ENCODE data around the gene SAAL1.

The SAAL1 gene

DNA sequence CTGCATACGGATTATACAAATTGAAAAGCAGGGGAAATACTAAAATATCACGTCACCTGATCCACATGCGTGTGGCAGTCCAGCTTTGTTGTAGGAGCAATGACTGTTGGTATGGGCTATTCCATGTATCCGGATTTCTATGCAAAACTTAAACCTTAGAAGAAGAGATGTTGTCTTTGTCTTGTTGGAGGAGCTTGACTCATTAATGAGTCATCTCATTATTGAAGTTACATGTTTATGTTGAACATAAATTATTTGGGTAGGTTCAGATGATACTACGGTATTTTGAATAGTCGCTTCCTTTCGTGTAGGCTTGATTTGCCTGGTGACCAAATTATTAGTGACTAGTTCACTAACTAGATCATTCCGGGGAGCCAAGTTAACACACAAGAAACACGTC, 806 bp upstream of the SAAL1 start:
- Mint-ChIP-seq H3K36me3 (ENCODE audit: low read depth) (peaks cover 2% of the 10 kb centered on the region), H3K4me3 (peak overlapping the region; percentile 30), H3K9me3 (no peaks in the 10 kb centered on the region), H3K27ac (no peak overlapping the region), H3K27me3 (ENCODE audit: low read depth) (peaks cover 13% of the 10 kb centered on the region), H3K4me1 (ENCODE audit: low read depth) (peaks cover 13% of the 10 kb centered on the region)

DNA sequence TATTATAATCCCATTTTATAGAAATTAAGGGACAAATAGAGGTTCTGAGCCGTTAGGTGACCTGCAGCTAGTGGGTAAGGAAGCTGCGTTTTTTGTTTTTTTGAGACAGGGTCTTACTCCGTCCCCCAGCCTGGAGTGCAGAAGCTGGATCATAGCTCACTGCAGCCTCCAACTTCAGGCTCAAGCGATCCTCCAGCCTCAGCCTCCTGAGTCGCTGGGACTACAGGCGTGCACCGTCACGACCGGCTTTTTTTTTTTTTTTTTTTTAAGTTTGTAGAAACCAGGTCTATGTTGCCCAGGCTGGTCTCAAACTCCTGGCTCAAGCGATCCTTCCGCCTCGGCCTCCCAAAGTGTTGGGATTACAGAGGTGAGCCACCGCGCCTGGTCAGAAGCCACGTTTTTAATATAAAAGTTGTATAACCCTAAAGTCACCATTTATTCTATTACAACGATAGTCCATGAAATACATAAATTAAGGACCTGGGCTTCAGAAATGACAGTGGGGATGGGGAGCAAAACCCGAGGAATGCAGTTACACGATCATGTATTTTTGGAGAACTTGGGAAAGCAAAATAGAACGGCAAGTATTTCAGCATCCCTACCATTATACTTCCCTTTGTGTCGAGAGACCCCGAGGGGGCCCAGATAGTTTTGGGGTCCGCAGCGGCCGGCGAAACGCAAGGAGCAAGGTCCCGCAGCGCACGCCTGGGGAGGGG, 638 bp downstream of the SAAL1 start:
- Mint-ChIP-seq H3K36me3 (ENCODE audit: low read depth) (peaks cover 8% of the 10 kb centered on the region), H3K27me3 (ENCODE audit: low read depth) (peaks cover 11% of the 10 kb centered on the region), H3K4me1 (ENCODE audit: low read depth) (peaks cover 19% of the 10 kb centered on the region), H3K27ac (peak overlapping the region; percentile 80), H3K4me3 (peak overlapping the region; percentile 90), H3K9me3 (no peaks in the 10 kb centered on the region)

DNA sequence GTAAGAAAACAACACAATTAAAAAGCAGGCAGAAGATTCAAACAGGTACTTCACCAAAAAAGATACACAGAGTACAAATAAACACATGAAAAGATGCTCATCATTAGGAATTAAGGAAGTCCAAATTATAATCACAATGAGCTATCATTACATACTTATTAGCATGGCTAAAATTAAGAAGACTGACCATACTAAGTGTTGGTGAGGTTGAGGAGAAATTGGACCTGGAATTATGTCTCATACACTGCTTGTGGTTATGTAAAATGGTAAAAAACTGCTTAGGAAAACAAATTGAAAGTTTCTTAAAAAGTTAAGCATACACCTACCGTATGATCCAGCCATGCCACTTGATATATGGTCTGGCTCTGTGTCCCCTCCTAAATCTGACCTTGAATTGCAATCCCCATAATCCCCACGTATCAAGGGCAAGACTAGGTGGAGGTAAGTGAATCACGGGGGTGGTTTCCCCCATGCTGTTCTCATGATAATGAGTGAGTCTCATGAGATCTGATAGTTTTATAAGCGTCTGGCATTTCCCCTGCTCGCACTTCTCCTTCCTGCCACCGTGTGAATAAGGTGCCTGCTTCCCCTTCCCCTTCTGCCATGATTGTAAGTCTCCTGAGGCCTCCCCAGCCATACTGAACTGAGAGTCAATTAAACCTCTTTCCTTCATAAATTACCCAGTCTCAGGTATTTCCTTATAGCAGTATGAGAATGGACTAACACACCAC, 4.8 kb downstream of the SAAL1 start:
- Mint-ChIP-seq H3K9me3 (no peaks in the 10 kb centered on the region), H3K27ac (no peak overlapping the region), H3K4me1 (ENCODE audit: low read depth) (peaks cover 15% of the 10 kb centered on the region), H3K27me3 (ENCODE audit: low read depth) (no peaks in the 10 kb centered on the region), H3K36me3 (ENCODE audit: low read depth) (peaks cover 10% of the 10 kb centered on the region), H3K4me3 (no peak overlapping the region)

DNA sequence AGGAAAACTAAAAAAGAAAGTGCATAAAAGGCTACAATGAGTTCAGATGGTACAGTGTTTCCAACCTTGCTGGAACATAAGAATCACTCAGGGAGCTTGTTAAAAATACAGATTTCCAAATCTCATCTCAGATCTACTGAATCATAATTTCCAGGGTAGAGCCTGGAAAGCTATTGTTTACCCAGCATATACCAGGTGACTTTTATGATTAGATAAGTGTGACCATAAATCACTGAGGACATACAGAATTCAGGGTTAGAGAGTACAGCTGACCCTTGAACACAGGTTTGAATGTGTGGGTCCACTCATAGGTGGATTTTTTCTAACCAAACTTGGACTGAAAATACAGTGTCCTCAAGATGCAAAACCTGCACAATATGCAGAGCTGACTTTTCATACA, 11.9 kb downstream of the SAAL1 start:
- peaks cover 1% of the 10 kb centered on the region for H3K4me1 Mint-ChIP-seq (ENCODE audit: low read depth)
- no peak overlapping the region for H3K4me3 Mint-ChIP-seq
- H3K27ac Mint-ChIP-seq, result no peak overlapping the region

DNA sequence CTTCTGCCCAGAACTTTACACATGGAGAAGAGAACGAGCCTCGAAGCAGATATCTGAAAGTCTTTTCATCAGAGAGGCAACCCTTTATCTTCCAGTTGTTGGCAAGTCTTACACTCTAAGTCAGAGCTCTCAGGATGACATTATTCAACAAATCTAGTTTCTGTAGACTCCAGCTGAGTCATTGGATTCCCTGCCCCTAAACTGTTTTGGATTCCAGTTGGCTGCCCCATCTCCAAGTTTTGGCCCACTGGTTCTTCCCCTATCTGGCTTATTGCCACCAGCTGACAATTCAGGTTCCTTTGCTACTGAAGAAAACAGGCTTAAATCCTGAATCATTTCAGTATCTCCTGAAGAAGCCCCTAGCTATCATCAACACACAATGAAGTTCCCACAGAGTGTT, 14.2 kb downstream of the SAAL1 start:
- Mint-ChIP-seq H3K4me1 (ENCODE audit: low read depth) (peaks cover 1% of the 10 kb centered on the region), H3K27ac (no peak overlapping the region), H3K36me3 (ENCODE audit: low read depth) (peaks cover 30% of the 10 kb centered on the region), H3K4me3 (no peak overlapping the region), H3K9me3 (no peaks in the 10 kb centered on the region), H3K27me3 (ENCODE audit: low read depth) (no peaks in the 10 kb centered on the region)

More for the DNA sequence above, 11.9 kb downstream of the SAAL1 start:
- Mint-ChIP-seq H3K36me3 (ENCODE audit: low read depth) (peaks cover 28% of the 10 kb centered on the region), H3K9me3 (no peaks in the 10 kb centered on the region), H3K27me3 (ENCODE audit: low read depth) (no peaks in the 10 kb centered on the region)

DNA sequence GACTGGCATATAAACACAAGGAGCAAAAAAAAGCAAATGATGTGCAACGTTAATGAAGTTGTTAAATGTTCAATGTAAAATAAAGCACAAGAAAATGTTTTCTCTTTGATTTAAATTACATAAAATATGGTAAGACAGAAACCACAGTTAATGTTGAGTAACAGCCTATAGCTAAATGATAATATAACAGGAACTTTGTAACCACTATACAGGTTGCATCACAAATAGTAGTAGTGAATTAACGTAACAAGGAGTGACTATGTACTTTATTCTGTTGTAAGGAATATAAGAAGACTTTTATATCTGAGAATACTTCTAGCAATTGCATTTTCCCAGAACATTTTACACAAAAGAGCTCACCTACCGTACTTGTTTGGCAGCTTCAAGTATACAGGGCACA, 16.9 kb downstream of the SAAL1 start:
- no peak overlapping the region for H3K27ac Mint-ChIP-seq
- no peak overlapping the region for H3K4me3 Mint-ChIP-seq
- H3K27me3 Mint-ChIP-seq (ENCODE audit: low read depth), result no peaks in the 10 kb centered on the region
- no peaks in the 10 kb centered on the region for H3K9me3 Mint-ChIP-seq
- peaks cover 1% of the 10 kb centered on the region for H3K4me1 Mint-ChIP-seq (ENCODE audit: low read depth)
- H3K36me3 Mint-ChIP-seq (ENCODE audit: low read depth), result peaks cover 26% of the 10 kb centered on the region

DNA sequence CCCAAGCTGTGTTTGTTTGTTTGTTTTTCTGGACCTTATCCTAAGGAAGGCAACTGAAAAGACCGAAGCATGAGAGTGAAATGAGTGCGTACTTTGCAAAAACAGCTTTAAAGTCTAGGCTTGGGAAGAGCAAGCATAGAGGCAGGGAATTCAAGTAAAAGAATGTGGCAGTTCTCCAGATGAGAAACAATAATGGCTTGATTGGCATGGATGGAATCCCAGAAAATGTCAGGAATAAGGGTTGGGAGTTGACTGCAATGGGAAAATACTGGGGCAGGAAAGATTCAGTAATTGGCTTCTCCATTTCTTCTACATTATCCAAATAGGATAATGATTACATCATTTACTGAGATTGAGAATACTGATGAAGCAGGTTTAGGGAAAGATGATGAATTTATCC, 17.5 kb downstream of the SAAL1 start:
- no peak overlapping the region for H3K27ac Mint-ChIP-seq

DNA sequence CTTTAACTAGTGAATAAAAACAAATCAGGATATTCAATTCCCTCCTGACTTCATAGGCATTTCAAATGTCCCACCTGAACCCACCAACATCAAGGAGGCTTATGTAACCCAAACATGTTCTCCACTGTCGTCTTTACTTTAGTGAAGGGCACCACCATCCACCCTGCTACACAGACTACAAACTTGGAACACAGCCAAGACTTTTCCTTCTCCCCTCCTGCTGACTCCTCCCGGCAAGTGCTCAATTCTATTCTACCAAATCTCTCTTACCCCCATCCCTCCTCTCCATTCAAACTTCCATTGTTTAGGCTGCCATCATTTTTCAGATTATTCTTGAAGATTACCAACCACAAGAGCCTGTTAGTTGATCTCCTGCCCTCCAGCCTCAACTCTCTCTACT, 24.3 kb downstream of the SAAL1 start:
- Mint-ChIP-seq H3K27me3 (ENCODE audit: low read depth) (no peaks in the 10 kb centered on the region), H3K9me3 (no peaks in the 10 kb centered on the region), H3K36me3 (ENCODE audit: low read depth) (peaks cover 23% of the 10 kb centered on the region), H3K4me3 (no peak overlapping the region), H3K4me1 (ENCODE audit: low read depth) (no peaks in the 10 kb centered on the region), H3K27ac (no peak overlapping the region)

More for the DNA sequence above, 17.5 kb downstream of the SAAL1 start:
- H3K9me3 Mint-ChIP-seq, result no peaks in the 10 kb centered on the region
- H3K36me3 Mint-ChIP-seq (ENCODE audit: low read depth), result peaks cover 26% of the 10 kb centered on the region
- H3K4me1 Mint-ChIP-seq (ENCODE audit: low read depth), result peaks cover 1% of the 10 kb centered on the region
- H3K4me3 Mint-ChIP-seq, result no peak overlapping the region
- H3K27me3 Mint-ChIP-seq (ENCODE audit: low read depth), result no peaks in the 10 kb centered on the region

DNA sequence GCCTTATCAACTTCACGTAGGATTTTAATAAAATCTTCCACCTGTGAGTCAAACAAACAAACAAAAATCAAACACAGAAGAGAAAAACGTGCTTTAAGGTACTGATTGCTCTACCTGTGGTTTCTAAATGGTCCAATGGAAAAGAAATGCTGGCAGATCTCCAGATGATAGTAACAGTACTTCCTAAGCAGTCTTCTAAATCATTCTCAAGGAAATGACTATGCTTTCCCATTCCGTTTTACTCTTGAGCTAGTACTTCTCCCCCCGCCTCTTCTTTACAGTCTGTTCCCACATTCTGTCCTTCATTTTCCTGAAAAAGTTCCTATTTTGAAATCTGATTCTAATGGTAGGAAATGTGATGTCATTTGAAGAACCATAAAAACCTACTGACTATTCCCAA, 25.4 kb downstream of the SAAL1 start:
- Mint-ChIP-seq H3K4me1 (ENCODE audit: low read depth) (no peaks in the 10 kb centered on the region), H3K36me3 (ENCODE audit: low read depth) (peaks cover 23% of the 10 kb centered on the region), H3K4me3 (no peak overlapping the region), H3K27ac (no peak overlapping the region), H3K27me3 (ENCODE audit: low read depth) (no peaks in the 10 kb centered on the region), H3K9me3 (no peaks in the 10 kb centered on the region)

DNA sequence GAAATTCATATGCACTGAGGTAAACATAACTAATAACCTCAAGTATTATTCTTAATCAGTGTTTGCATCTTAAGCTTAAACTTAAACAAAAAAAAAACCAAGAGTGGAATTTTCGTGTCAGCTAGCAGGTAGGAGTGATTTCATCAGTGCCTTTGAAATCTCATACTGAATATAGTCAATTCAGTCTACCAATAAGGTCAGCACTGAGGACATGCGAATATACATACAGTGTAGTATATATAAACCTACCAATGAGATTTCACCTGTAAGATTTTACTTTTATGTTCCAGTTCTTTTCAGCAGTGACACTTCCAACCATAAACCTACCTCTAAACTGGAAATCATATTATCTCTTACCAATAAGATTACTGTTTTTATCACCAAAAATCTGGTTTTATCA, 27.0 kb downstream of the SAAL1 start:
- H3K9me3 Mint-ChIP-seq, result no peaks in the 10 kb centered on the region
- H3K36me3 Mint-ChIP-seq (ENCODE audit: low read depth), result peaks cover 17% of the 10 kb centered on the region
- H3K27me3 Mint-ChIP-seq (ENCODE audit: low read depth), result no peaks in the 10 kb centered on the region
- H3K27ac Mint-ChIP-seq, result no peak overlapping the region
- H3K4me1 Mint-ChIP-seq (ENCODE audit: low read depth), result no peaks in the 10 kb centered on the region
- no peak overlapping the region for H3K4me3 Mint-ChIP-seq

DNA sequence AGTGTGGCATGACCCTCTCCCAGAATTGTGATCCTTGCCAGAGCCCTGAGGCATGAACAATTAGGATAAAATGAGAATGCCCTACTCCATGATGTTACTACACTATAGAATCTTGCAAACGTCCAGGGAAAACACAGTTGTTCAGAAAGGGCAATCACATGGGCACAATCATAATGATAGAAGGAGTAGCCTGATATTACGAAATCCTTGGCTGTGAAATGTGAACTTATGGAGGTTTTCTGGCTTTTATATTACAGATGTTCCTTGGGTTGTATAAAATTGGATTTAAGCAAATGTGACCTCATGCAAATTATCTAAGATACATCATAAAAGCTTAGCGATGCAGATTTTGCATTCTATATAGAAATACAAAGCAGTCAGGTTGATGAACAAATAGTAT, 30.4 kb downstream of the SAAL1 start:
- Mint-ChIP-seq H3K4me1 (ENCODE audit: low read depth) (no peaks in the 10 kb centered on the region), H3K36me3 (ENCODE audit: low read depth) (peaks cover 4% of the 10 kb centered on the region), H3K9me3 (no peaks in the 10 kb centered on the region), H3K27me3 (ENCODE audit: low read depth) (no peaks in the 10 kb centered on the region), H3K4me3 (no peak overlapping the region), H3K27ac (no peak overlapping the region)

DNA sequence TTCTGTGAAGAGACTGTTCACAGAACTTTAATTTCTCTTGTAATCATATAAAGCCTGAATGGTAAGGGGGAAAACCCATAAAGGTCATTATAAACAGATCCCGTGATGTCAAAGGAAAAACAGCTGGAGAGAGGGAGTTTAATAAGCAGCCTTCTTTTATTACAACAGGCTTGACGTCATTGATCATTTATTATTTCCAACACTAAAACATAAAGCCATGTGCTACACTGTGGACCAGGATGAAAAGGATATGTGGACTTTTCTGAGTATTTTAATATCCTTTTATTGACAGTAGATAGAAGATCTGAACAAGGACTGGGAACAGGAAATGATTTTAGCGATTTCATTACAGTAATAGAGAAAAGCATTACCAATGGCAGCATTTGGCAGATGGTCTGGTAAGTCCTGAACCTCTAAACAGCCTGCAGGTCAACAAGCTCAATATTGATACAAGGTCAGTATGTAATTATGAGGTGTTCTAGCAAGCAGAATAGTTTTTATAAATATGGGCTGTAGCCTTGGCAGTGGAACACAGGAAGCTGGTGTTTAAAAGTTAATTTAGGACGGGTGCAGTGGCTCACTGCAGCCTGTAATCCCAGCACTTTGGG, 34.7 kb downstream of the SAAL1 start:
- Mint-ChIP-seq H3K9me3 (no peaks in the 10 kb centered on the region), H3K27ac (no peak overlapping the region), H3K4me1 (ENCODE audit: low read depth) (no peaks in the 10 kb centered on the region), H3K4me3 (no peak overlapping the region), H3K36me3 (ENCODE audit: low read depth) (no peaks in the 10 kb centered on the region), H3K27me3 (ENCODE audit: low read depth) (no peaks in the 10 kb centered on the region)

DNA sequence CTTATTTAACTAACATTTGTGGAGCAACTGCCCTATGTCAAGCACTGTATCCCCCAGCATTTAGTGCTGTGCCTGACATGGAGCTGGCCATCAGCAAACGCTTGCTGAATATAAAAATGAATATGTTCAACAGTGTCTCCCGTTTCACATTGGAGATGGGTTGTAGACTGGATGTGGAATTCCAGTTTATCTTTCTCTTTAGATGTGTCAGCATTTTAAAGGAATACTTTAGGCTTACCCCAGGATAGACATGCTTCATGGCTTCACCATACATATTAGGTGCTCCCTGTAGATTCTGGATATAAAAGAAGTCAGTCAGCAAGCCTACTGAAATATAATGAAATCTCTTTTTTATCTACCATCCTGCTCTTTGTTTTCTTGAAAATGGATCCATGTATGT, 38.5 kb downstream of the SAAL1 start:
- Mint-ChIP-seq H3K4me3 (no peak overlapping the region), H3K27ac (no peak overlapping the region), H3K9me3 (no peaks in the 10 kb centered on the region), H3K4me1 (ENCODE audit: low read depth) (no peaks in the 10 kb centered on the region), H3K36me3 (ENCODE audit: low read depth) (no peaks in the 10 kb centered on the region), H3K27me3 (ENCODE audit: low read depth) (no peaks in the 10 kb centered on the region)

DNA sequence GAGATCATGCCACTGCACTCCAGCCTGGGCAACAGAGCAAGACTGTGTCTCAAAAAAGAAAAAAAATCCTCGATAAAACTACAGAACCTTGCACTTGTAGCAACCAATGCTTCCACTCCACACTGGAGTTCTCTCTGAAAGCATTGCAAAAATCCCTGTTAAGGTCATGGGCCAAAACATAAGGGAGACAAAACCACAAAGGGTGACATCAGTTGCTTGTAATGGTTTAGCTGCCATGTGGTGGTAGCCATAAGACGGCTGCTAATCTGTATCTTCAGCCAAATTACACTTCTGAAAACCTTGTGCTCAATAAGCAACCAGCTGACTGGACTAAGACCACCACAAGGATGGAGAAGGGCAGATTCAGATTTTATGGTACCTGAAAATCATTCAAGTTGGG, 39.3 kb downstream of the SAAL1 start:
- Mint-ChIP-seq H3K27me3 (ENCODE audit: low read depth) (no peaks in the 10 kb centered on the region), H3K4me1 (ENCODE audit: low read depth) (no peaks in the 10 kb centered on the region), H3K36me3 (ENCODE audit: low read depth) (no peaks in the 10 kb centered on the region), H3K4me3 (no peak overlapping the region), H3K27ac (no peak overlapping the region), H3K9me3 (no peaks in the 10 kb centered on the region)

DNA sequence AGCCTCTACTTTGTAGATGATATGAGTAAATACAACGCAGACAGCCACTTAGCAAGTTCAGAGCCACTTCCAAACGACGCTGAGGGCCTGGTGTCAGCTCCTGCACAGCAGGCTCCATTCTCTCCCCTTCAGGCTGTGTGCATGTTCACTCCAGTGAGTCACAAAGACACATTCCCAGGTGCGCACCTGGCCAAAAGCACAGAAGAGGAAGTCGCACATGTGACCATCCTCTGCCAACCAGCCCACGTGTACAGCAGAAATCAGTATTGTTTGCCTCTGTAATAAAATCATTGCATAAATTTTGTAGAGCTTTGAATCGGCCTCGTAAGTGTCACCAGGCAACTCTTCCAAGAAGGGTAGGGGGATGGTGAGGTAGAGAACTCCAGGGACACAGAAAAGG, 40.3 kb downstream of the SAAL1 start:
- Mint-ChIP-seq H3K27me3 (ENCODE audit: low read depth) (no peaks in the 10 kb centered on the region), H3K4me3 (no peak overlapping the region), H3K4me1 (ENCODE audit: low read depth) (no peaks in the 10 kb centered on the region), H3K27ac (no peak overlapping the region), H3K9me3 (no peaks in the 10 kb centered on the region), H3K36me3 (ENCODE audit: low read depth) (no peaks in the 10 kb centered on the region)
